ENCODE data around the gene ASF1B.

ASF1B gene

GRCh38 chr19:14165990-14166830 lies 29.8 kb upstream of the ASF1B start:
- peak overlapping the region; percentile 50 for H3K27ac Mint-ChIP-seq

GRCh38 chr19:14164724-14165493 lies 28.5 kb upstream of the ASF1B start:
- Mint-ChIP-seq H3K4me3 (no peak overlapping the region), H3K27ac (no peak overlapping the region), H3K9me3 (ENCODE audit: low read depth) (no peaks in the 10 kb centered on the region), H3K36me3 (no peaks in the 10 kb centered on the region), H3K27me3 (no peaks in the 10 kb centered on the region), H3K4me1 (ENCODE audit: low read depth) (peaks cover 26% of the 10 kb centered on the region)

More at GRCh38 chr19:14165990-14166830, 29.8 kb upstream of the ASF1B start:
- H3K27me3 Mint-ChIP-seq = no peaks in the 10 kb centered on the region
- H3K4me1 Mint-ChIP-seq (ENCODE audit: low read depth) = peaks cover 26% of the 10 kb centered on the region
- H3K9me3 Mint-ChIP-seq (ENCODE audit: low read depth) = no peaks in the 10 kb centered on the region
- H3K4me3 Mint-ChIP-seq = peak overlapping the region; percentile 84
- peaks cover 8% of the 10 kb centered on the region for H3K36me3 Mint-ChIP-seq

DNA sequence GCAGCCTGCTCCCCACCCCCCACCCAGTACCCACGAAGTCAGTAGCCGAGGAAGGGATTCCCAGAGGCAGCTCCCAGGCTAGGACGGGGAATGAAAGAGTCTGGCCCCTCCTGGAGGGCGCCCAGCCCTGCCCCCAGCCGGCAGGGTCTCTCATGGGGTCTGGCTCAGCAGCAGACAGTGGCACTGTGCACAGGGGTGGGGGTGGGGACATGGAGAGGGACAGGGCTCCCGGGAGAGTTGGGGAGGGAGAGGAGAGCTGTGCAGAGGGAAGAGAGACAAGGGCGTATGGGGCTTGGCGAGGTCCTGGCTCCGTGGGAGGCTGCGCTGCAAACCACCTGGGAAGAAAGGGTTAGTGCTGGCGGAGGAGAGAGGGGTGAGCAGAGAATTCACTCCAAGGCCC lies 27.7 kb upstream of the ASF1B start:
- peaks cover 26% of the 10 kb centered on the region for H3K4me1 Mint-ChIP-seq (ENCODE audit: low read depth)
- no peaks in the 10 kb centered on the region for H3K27me3 Mint-ChIP-seq
- no peaks in the 10 kb centered on the region for H3K9me3 Mint-ChIP-seq (ENCODE audit: low read depth)
- no peak overlapping the region for H3K4me3 Mint-ChIP-seq
- H3K27ac Mint-ChIP-seq = no peak overlapping the region
- H3K36me3 Mint-ChIP-seq = no peaks in the 10 kb centered on the region

GRCh38 chr19:14162871-14163297 lies 26.5 kb upstream of the ASF1B start:
- Mint-ChIP-seq H3K4me1 (ENCODE audit: low read depth) (peaks cover 19% of the 10 kb centered on the region), H3K36me3 (no peaks in the 10 kb centered on the region), H3K27me3 (no peaks in the 10 kb centered on the region), H3K9me3 (ENCODE audit: low read depth) (no peaks in the 10 kb centered on the region), H3K4me3 (no peak overlapping the region), H3K27ac (no peak overlapping the region)

DNA sequence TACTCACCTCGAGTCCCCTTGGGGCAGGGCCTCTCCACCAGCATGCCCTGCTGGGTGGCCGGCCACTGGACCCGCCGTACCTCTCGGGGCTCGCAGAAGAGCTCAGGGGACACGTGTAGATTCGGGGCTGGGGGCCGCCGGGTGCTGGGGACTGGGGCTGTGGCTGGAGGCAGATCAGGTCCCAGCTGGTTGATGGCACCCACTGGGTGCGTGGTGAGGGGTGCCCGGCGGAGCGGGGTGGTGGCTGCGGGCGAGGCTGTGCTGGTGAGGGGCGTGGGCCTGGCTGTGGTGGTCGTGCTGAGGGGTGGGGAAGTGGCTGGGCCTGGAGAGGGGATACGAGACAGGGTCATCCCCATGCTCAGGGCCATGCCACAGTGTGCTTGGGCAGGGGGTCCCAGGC lies 24.9 kb upstream of the ASF1B start:
- H3K27ac Mint-ChIP-seq = no peak overlapping the region
- no peak overlapping the region for H3K4me3 Mint-ChIP-seq
- H3K9me3 Mint-ChIP-seq (ENCODE audit: low read depth) = no peaks in the 10 kb centered on the region
- no peaks in the 10 kb centered on the region for H3K27me3 Mint-ChIP-seq
- no peaks in the 10 kb centered on the region for H3K36me3 Mint-ChIP-seq
- peaks cover 7% of the 10 kb centered on the region for H3K4me1 Mint-ChIP-seq (ENCODE audit: low read depth)

- H3K27ac Mint-ChIP-seq = no peak overlapping the region
- H3K4me3 Mint-ChIP-seq = no peak overlapping the region
- H3K36me3 Mint-ChIP-seq = no peaks in the 10 kb centered on the region
- no peaks in the 10 kb centered on the region for H3K4me1 Mint-ChIP-seq (ENCODE audit: low read depth)
- no peaks in the 10 kb centered on the region for H3K27me3 Mint-ChIP-seq
- no peaks in the 10 kb centered on the region for H3K9me3 Mint-ChIP-seq (ENCODE audit: low read depth)
Observed at GRCh38 chr19:14160017-14160703, 23.8 kb upstream of the ASF1B start.

- Mint-ChIP-seq H3K27me3 (no peaks in the 10 kb centered on the region), H3K36me3 (no peaks in the 10 kb centered on the region), H3K4me1 (ENCODE audit: low read depth) (no peaks in the 10 kb centered on the region), H3K9me3 (ENCODE audit: low read depth) (no peaks in the 10 kb centered on the region), H3K4me3 (no peak overlapping the region), H3K27ac (no peak overlapping the region)
Observed at GRCh38 chr19:14159059-14159458, 22.7 kb upstream of the ASF1B start.

DNA sequence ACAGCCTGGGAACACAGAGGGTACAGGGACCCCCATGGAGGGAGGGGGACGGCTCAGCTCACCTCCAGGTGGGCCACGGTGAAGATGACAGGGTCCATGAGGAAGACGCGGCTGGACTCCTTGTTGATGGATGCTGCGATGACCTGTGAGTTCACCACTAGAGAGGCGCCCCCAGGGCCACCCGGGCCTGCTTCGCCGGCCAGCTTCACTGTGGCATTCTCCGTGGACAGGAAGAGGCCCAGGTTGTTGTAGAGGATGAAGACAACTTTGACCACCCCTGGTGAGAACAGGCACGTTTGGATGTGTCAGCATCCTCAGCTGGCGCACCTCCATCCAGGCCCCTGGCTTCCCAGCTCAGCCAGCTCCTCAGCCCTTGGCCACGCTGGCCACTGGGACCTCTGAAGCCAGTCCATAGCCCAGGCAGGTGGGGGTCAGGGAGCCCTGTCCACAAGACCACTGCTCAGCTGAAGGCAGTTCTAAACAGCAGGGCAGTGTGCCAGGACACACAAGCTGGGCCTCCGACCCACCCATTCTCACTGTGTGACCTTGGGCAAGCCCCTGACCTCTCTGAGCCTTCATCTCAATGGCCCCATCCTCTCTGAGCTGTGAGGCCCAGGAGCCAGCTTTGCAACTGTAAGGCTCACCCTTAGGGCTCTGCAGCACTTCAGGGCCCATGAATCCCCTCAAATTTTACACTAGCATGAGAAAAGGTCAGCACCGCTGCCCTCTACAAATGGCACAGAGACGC lies 22.1 kb upstream of the ASF1B start:
- Mint-ChIP-seq H3K27me3 (no peaks in the 10 kb centered on the region), H3K9me3 (ENCODE audit: low read depth) (no peaks in the 10 kb centered on the region), H3K27ac (no peak overlapping the region), H3K4me3 (no peak overlapping the region), H3K36me3 (no peaks in the 10 kb centered on the region), H3K4me1 (ENCODE audit: low read depth) (no peaks in the 10 kb centered on the region)

- Mint-ChIP-seq H3K27me3 (no peaks in the 10 kb centered on the region), H3K4me3 (no peak overlapping the region), H3K9me3 (ENCODE audit: low read depth) (no peaks in the 10 kb centered on the region), H3K27ac (no peak overlapping the region), H3K4me1 (ENCODE audit: low read depth) (peaks cover 3% of the 10 kb centered on the region), H3K36me3 (no peaks in the 10 kb centered on the region)
Observed at GRCh38 chr19:14156971-14157717, 20.8 kb upstream of the ASF1B start.

- H3K4me1 Mint-ChIP-seq (ENCODE audit: low read depth) = peaks cover 5% of the 10 kb centered on the region
- no peak overlapping the region for H3K4me3 Mint-ChIP-seq
- no peaks in the 10 kb centered on the region for H3K36me3 Mint-ChIP-seq
- H3K27me3 Mint-ChIP-seq = no peaks in the 10 kb centered on the region
- no peaks in the 10 kb centered on the region for H3K9me3 Mint-ChIP-seq (ENCODE audit: low read depth)
- no peak overlapping the region for H3K27ac Mint-ChIP-seq
Observed at GRCh38 chr19:14156122-14156521, 19.7 kb upstream of the ASF1B start.

DNA sequence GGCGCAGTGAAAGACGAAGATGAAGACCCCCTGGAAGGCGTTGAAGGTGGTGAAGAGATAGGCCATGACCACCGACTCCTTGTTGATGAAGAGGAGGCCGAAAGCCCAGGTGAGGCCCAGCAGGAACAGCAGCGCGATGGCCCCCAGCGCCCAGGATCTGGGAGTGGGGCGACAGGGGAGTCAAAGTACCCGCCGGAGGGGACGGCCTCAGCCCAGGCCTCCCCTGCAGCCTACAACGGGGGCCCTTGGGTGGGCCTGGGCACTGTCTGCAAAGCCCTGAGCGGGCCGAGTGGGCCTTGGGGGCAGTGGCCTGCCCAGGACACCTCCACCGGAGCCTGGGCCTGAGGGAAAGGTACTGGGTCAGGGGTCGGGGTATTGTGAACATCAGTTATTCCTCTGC lies 19.0 kb upstream of the ASF1B start:
- Mint-ChIP-seq H3K27ac (no peak overlapping the region), H3K36me3 (no peaks in the 10 kb centered on the region), H3K9me3 (ENCODE audit: low read depth) (no peaks in the 10 kb centered on the region), H3K4me3 (no peak overlapping the region), H3K4me1 (ENCODE audit: low read depth) (peaks cover 5% of the 10 kb centered on the region), H3K27me3 (no peaks in the 10 kb centered on the region)

- peaks cover 21% of the 10 kb centered on the region for H3K4me1 Mint-ChIP-seq (ENCODE audit: low read depth)
- no peaks in the 10 kb centered on the region for H3K27me3 Mint-ChIP-seq
- H3K36me3 Mint-ChIP-seq = no peaks in the 10 kb centered on the region
- no peaks in the 10 kb centered on the region for H3K9me3 Mint-ChIP-seq (ENCODE audit: low read depth)
- no peak overlapping the region for H3K27ac Mint-ChIP-seq
- H3K4me3 Mint-ChIP-seq = no peak overlapping the region
Observed at GRCh38 chr19:14152713-14153112, 16.3 kb upstream of the ASF1B start.

GRCh38 chr19:14150770-14151661 lies 14.6 kb upstream of the ASF1B start:
- no peaks in the 10 kb centered on the region for H3K9me3 Mint-ChIP-seq (ENCODE audit: low read depth)
- no peaks in the 10 kb centered on the region for H3K36me3 Mint-ChIP-seq
- no peaks in the 10 kb centered on the region for H3K27me3 Mint-ChIP-seq
- peaks cover 28% of the 10 kb centered on the region for H3K4me1 Mint-ChIP-seq (ENCODE audit: low read depth)
- H3K4me3 Mint-ChIP-seq = no peak overlapping the region
- H3K27ac Mint-ChIP-seq = peak overlapping the region; percentile 70

Measured in activated naive CD8-positive, alpha-beta T cell (primary cell).